UCSD-AML1 (cell line): ENCODE data around the gene USP53.
"Not testable (repeated sequence)": the region's sequence is repeated elsewhere in the genome, so short reads cannot be mapped to it uniquely, and the experiment has no call there.

Experiments
- DNase-seq: peaks from one replicate; lab custom pipeline; 2025; ENCODE audit not compliant: unreplicated experiment; lab: John Stamatoyannopoulos, UW

The USP53 gene

DNA sequence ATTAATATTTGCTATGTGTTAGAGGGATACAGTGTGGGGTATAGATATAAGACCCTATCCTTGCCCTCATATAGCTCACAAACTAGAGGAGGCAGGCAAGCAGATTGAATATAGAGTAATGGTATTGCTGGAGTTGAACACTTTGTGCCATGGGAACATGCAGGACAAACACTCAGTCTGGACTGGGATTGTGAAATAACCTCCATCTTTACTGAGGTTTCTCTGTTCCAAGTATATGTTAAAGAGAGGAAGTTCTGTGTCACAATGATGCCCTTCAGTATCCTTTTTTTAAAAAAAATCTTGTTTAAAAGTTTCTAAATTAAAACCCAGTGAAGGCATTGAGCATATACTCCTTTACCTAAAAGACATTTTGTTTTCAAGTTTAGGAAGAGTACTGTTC, 100.7 kb downstream of the USP53 start:
- no peak for DNase-seq

- DNase-seq: no peak
Measured at GRCh38 chr4:119314356-119314755, 101.8 kb downstream of the USP53 start.

- DNase-seq: no peak
Measured at GRCh38 chr4:119315036-119315435, 102.5 kb downstream of the USP53 start.

GRCh38 chr4:119317990-119318389, 105.5 kb downstream of the USP53 start:
- DNase-seq: no peak

DNA sequence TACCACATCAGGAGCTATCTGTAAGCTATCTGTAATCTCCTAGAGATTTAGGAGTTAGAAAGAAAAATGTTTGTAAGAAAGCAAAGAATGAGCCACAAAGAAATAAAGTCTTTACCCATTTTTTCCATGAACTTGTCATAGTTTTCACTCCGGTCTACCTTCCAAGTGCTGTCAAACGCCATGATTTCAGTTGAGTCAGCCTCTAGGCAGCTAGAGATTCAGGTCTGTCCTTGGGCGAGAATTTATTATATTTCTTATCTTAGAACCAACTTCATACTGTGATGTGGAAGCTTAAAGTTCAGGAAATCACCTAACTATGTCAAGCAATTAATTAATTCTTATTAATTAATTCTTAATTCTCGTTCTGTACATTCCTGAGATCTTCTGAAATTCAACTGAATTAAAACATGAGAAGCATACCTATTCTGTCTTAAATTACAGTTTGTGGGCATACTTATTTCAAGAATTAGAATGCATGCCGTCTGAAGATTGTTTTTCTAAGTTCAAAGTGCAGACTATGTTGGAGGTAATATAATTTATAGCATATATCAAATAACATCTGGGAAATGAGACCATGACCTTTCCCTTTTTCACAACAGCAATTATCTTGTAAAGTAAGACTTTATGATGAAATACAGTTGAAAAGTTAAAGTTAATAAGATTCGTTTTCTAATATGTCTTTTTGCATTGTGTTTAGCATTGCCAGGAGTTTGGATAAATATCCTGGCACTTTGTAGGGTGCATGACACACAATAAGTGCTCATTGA, 109.6 kb downstream of the USP53 start, which contains the start of gene FABP2:
FABP2 (minus strand) TSS at position 218 of the 767 bp plus-strand sequence; CDS start at position 182, 36 bp downstream.
- no peak for DNase-seq

DNA sequence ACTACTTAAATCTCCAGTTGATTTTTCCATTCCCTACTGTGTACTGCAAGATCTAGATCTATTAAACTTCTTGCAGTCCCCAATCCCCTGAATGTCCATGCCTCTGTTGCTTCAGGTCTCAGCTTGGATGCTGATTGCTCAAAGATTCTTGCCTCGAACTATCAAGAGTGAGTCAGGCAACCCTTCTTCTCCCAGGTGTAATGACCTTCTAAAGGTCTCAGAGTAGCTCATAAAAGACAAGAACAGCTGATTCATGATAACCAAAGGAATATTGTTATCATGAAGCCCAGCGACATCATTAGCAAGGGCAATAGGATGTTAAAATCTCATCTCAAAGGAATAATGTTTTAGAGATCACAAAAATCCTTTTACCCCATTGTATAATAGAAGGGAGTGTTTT, 116.2 kb downstream of the USP53 start:
- DNase-seq: no peak

DNA sequence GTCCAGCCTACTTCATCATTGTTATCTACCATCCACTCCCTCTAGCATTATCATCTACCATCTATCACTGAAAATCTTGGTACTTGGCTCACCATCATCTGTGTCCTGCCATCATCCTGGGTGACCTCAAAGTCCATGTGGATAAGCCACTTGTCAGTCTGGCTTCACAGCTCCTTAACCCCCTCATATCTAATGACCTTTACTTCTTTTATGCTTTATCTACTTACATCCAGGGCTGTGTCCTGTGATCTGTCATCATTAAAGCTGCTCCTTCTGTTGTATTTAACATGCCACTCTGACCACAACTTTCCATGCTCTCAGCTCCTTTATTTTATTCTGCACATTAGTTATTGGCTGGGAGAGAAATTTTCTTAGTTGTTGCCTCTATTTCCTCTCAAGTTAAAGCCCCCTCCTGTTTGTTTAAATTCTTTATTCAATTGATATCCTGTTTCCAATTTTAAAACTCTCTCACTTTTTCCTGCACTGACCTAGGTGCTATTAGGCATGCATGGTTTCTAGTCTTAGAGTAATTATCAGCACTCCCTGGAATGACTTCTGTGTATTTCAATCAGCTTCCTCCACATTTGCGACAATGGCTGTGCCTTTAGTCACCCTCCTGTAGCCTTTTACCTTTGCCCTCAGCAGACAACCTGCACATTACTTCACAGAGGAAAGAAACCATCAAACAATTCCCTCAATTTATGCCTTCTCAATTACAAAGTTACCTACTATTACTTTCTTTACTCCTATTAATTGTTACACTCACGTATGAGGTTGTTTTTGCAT, 117.5 kb downstream of the USP53 start:
- DNase-seq: no peak

- not testable (repeated sequence) for DNase-seq
Measured at GRCh38 chr4:119336332-119336979, 123.9 kb downstream of the USP53 start.

DNA sequence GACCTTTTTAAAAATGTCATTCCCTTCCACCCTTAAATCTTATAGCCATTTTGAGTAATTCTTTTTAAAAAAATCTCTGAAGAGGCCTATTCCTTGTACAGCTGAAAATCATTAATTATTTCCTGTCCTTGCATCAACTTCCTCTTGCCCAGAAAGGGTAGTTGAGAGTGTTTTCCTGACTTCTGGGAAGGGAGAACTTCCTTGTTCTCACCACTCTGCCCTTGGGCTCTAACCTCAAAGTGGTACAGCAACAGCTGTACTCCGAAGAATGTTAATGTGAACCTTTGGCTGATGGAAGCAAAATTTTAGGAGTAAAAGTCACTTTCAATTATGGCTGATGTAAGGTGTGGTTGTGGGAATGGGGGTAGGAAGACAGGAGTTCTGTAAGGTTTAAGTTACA, 124.5 kb downstream of the USP53 start:
- DNase-seq: no peak

GRCh38 chr4:119339895-119340294, 127.4 kb downstream of the USP53 start:
- not testable (repeated sequence) for DNase-seq

DNA sequence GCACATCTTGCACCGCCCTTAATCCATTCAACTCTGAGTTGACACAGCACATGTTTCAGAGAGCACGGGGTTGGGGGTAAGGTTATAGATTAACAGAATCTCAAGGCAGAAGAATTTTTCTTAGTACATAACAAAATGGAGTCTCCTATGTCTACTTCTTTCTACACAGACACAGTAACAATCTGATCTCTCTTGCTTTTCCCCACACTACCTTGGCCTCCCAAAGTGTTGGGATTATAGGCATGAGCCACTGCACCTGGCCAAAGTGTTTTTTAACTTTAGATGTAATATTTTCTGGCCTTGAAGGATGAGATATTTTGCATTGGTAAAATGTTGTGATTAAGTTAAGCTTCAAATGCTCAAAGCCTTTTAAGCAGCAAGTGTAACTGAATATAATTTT, 130.8 kb downstream of the USP53 start:
- not testable (repeated sequence) for DNase-seq
